Measurements from ENCODE around the gene ZNF555. TPM values are rescaled to one million over a fixed set of nuclear protein-coding genes. Genes with fewer than 3 reads are reported as not detected.

Gene ZNF555
- 9.7 and 21.8 TPM in 2 replicates for total RNA-seq (2011; cell fraction: chromatin; rRNA removed; ENCODE audit: low replicate concordance)
- total RNA-seq (2011; cell fraction: nucleolus; rRNA removed) = 3.2 and 3.6 TPM in 2 replicates
- total RNA-seq (2011; cell fraction: nucleoplasm; rRNA removed) = 4.7 and 5.1 TPM in 2 replicates
- 2.0 TPM in 2 replicates for total RNA-seq (2014; rRNA removed)
- 6.0 and 6.8 TPM in 2 replicates for total RNA-seq (2014; rRNA removed; fragmentation: Illumina TruSeq; extraction: Trizol)
- 3.2 and 3.6 TPM in 2 replicates for total RNA-seq (2015; rRNA removed; fragmentation: Illumina TruSeq; extraction: Trizol)
- 4.0 and 5.4 TPM in 2 replicates for total RNA-seq (2021)
- 6.7 and 7.5 TPM in 2 replicates for polyA plus RNA-seq (2011; rRNA removed)
- polyA plus RNA-seq (2011; cell fraction: cytosol; rRNA removed) = 1.5 and 3.4 TPM in 2 replicates
- 3.6 and 6.2 TPM in 2 replicates for polyA plus RNA-seq (2011; cell fraction: nucleus; rRNA removed)
- polyA plus RNA-seq (2012) = 2.5 and 3.1 TPM in 2 replicates
- 4.6 and 5.4 TPM in 2 replicates for polyA plus RNA-seq (2014; fragmentation: Illumina TruSeq; extraction: Trizol)
- 1 to 10 TPM; 4.4 to 6.1 TPM for polyA plus RNA-seq (2014; fragmentation: Nextera tagmentation; extraction: Ambion mirVana)
- polyA plus RNA-seq (2014; rRNA removed) = 3.0 and 3.4 TPM in 2 replicates
- 15.0 and 23.3 TPM in 2 replicates for polyA minus RNA-seq (2011; rRNA and poly(A)+ RNA removed)
- 3.5 and 4.8 TPM in 2 replicates for polyA minus RNA-seq (2011; cell fraction: cytosol; rRNA and poly(A)+ RNA removed)
- 1.6 and 6.4 TPM in 2 replicates for polyA minus RNA-seq (2011; cell fraction: nucleus; rRNA and poly(A)+ RNA removed)
- percentile 64 among the genes with signal in this experiment for Bru-seq, nascent RNA
- percentile 68 among the genes with signal in this experiment for BruChase-seq, experiment 1, labeled RNA remaining after a 2-hour chase
- percentile 68 among the genes with signal in this experiment for BruChase-seq, experiment 2, labeled RNA remaining after a 6-hour chase
- long read RNA-seq, experiment 1, full-length matches to known transcripts = 11 of 13 reads
- long read RNA-seq, experiment 1, partial matches to known transcripts = 1 of 13 reads
- long read RNA-seq, experiment 1, other reads (novel, unspliced or antisense) = 1 of 13 reads
- long read RNA-seq, experiment 2, full-length matches to known transcripts = 5 of 7 reads
- long read RNA-seq, experiment 2, partial matches to known transcripts = 0 of 7 reads
- long read RNA-seq, experiment 2, other reads (novel, unspliced or antisense) = 2 of 7 reads
- long read RNA-seq, experiment 3, full-length matches to known transcripts = 4 of 5 reads
- long read RNA-seq, experiment 3, partial matches to known transcripts = 0 of 5 reads
- long read RNA-seq, experiment 3, other reads (novel, unspliced or antisense) = 1 of 5 reads

- peak within 1 kb of the TSS; percentile 96 for H3K27ac ChIP-seq (ENCODE audit: extremely low read depth, low read depth, low read length)
- peaks cover 8% of the 10 kb centered on the region; the same call in 2 of the 3 replicates for H3K79me2 ChIP-seq (ENCODE audit: control insufficient read depth, insufficient read depth, low read length)
- in situ Hi-C loops (cut with MboI) = no loop called here
- H3K9ac ChIP-seq (ENCODE audit: insufficient read depth in 1 of 2, low read depth in 2 of 2, low read length in 2 of 2) = peak within 1 kb of the TSS; percentile 90 to 98
- peak within 1 kb of the TSS; percentile 83 for H3K4me3 ChIP-seq
- DNase-seq (ENCODE audit: extremely low read depth in 1 of 4, low spot score in 3 of 4) = peak; percentile 99 to 100 (median 99)
- no peaks in the 10 kb centered on the region for H3K27me3 ChIP-seq (ENCODE audit: control insufficient read depth in 2 of 2, insufficient read depth in 2 of 2, low read length in 2 of 2)
- CTCF ChIA-PET (ENCODE audit: low intra/inter-chr PET ratio) = interaction anchor here (0.5 to 0.7 kb wide), 2 partner anchors 332 to 431 kb away, joined by 3 read pairs; no protein-coding TSS in a partner anchor
- no peaks in the 10 kb centered on the region for H4K20me1 ChIP-seq (replicated peaks; ENCODE audit: control insufficient read depth, insufficient read depth, low read length)
- under 1% methylated on average over 55 of the region's 106 CpGs for WGBS (ENCODE audit: insufficient coverage, low coverage, missing lambda C conversion rate)
- POLR2A ChIA-PET = interaction anchor here (0.6 to 1.3 kb wide), 10 partner anchors 14 to 110 kb away, joined by 3 to 6 read pairs (median 4); partner anchors contain the start of gene THOP1
- H2AFZ ChIP-seq (ENCODE audit: low read depth, low read length) = peak within 1 kb of the TSS; percentile 94
- peaks cover 6 to 24% of the 10 kb centered on the region in 2 experiments; a peak in 4 of 5 replicates for H3K4me1 ChIP-seq (replicated peaks in 1 of 2; ENCODE audit: control insufficient read depth in 2 of 2, insufficient read depth in 2 of 2, low read length in 2 of 2)
- FAIRE-seq = peak; percentile 99
- peak; percentile 100 for ATAC-seq
- peak within 1 kb of the TSS; percentile 87 for H3K4me2 ChIP-seq (ENCODE audit: insufficient read depth, low read length)
- BruUV-seq (replicated peaks) = TSS peak; percentile 53
- peaks cover 7% of the 10 kb centered on the region for H3K9me3 ChIP-seq (replicated peaks; ENCODE audit: control insufficient read depth, insufficient read depth, low read depth, low read length)
- intact Hi-C loops (cut with micrococcal nuclease) = loop anchor here (1.0 kb wide), 1 partner anchor 109 kb away; no protein-coding TSS in a partner anchor
- no peaks in the 10 kb centered on the region for H3K9me1 ChIP-seq (ENCODE audit: control insufficient read depth, insufficient read depth, low read length)
- H3K36me3 ChIP-seq (ENCODE audit: control insufficient read depth, insufficient read depth, low read length) = no peaks in the 10 kb centered on the region
- TF ChIP-seq FOSL1 (tag; conservative IDR thresholded peaks at IDR 0.05) (no peak), BRD4 (IDR thresholded peaks at IDR 0.05) (no peak), BMI1 (IDR thresholded peaks at IDR 0.05; ENCODE audit: low read length) (no peak), ATF2 (CRISPR knock-in tag; IDR thresholded peaks at IDR 0.05) (peak; percentile 87; the same call in 1 of the 2 replicates), MED1 (CRISPR knock-in tag; IDR thresholded peaks at IDR 0.05; ENCODE audit: borderline replicate concordance) (no peak), MIER1 (IDR thresholded peaks at IDR 0.05; ENCODE audit: low read depth) (no peak)
These were observed at the start of gene ZNF555 for GRCh38 chr19:2840794-2841791. ZNF555 (plus strand) TSS chr19:2841475; CDS start chr19:2841573, 98 bp downstream.

Data from K562 (cell line).